ENCODE data around the gene SHISAL2A. TPM values are rescaled to one million over a fixed set of nuclear protein-coding genes. Genes with fewer than 3 reads are reported as not detected.

Gene SHISAL2A
- total RNA-seq, 4 donors from 2014 or later: not detected

DNA sequence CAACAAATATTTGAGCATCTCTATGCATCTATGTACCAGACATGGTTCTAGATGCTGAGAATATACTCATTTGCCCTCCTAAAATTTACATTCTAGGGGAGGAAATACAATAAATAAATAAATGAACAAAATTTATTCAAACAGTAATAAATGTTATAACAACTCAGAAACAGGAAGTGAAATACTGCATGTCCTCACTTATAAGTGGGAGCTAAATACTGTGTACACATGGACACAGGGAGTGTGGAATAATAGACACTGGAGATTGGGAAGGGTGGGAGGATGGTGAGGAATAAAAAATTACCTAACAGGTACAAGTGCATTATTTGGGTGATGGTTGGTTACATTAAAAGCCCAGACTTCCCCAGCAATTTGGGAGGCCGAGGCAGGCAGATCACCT lies 60.9 kb downstream of the SHISAL2A start:
- 96% methylated on average over 1 of the region's 1 CpG for WGBS, 2 donors
- TF ChIP-seq POLR2A (IDR thresholded peaks at IDR 0.05): no peak
- TF ChIP-seq, protein P1, sequence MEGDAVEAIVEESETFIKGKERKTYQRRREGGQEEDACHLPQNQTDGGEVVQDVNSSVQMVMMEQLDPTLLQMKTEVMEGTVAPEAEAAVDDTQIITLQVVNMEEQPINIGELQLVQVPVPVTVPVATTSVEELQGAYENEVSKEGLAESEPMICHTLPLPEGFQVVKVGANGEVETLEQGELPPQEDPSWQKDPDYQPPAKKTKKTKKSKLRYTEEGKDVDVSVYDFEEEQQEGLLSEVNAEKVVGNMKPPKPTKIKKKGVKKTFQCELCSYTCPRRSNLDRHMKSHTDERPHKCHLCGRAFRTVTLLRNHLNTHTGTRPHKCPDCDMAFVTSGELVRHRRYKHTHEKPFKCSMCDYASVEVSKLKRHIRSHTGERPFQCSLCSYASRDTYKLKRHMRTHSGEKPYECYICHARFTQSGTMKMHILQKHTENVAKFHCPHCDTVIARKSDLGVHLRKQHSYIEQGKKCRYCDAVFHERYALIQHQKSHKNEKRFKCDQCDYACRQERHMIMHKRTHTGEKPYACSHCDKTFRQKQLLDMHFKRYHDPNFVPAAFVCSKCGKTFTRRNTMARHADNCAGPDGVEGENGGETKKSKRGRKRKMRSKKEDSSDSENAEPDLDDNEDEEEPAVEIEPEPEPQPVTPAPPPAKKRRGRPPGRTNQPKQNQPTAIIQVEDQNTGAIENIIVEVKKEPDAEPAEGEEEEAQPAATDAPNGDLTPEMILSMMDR (IDR thresholded peaks at IDR 0.05): no peak
- H3K4me3 ChIP-seq (ENCODE audit: low read depth, poor library complexity, severe bottlenecking): no peak overlapping the region
- intact Hi-C loops (cut with DNase I; ENCODE audit: low total_unique reads): no loop called here
- DNase-seq (ENCODE audit: low spot score in 2 of 2): no peak

DNA sequence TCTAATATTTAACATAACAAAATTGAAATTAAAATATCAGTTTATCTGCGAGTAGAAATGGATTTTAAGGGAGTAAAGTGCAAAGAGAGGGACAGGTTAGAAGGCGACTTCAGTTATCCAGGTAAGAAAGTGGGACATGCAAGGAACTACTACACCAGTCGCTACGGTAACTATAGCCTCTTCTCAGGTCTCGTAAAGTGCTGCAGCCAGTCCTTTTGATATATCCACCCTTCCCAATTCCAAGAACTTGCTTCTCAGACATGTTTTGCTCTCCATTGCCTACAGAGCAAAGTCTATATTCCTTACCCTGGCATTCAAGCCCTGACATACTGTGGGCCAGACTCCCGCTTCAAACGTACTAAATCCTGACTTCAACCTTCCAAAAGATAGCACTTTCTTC lies 62.7 kb downstream of the SHISAL2A start:
- no peak for TF ChIP-seq POLR2A (IDR thresholded peaks at IDR 0.05)
- 92 to 94% methylated on average over 7 of the region's 7 CpGs for WGBS, 2 donors
- intact Hi-C loops (cut with DNase I; ENCODE audit: low total_unique reads): no loop called here
- DNase-seq (ENCODE audit: low spot score in 2 of 2): no peak
- no peak overlapping the region for H3K4me3 ChIP-seq (ENCODE audit: low read depth, poor library complexity, severe bottlenecking)

GRCh38 chr1:52697795-52698674 lies 65.1 kb downstream of the SHISAL2A start, which contains the start of gene COA7:
Gene COA7, minus strand, starts transcription at chr1:52698347. Its CDS starts 21 bp downstream, at chr1:52698326.
- peak within 1 kb of the TSS; percentile 83 for H3K4me3 ChIP-seq (ENCODE audit: low read depth, poor library complexity, severe bottlenecking)
- peak; percentile 70 to 97 for DNase-seq (ENCODE audit: low spot score in 2 of 2)
- intact Hi-C loops (cut with DNase I; ENCODE audit: low total_unique reads): no loop called here
- TF ChIP-seq, protein P1 (IDR thresholded peaks at IDR 0.05): no peak
- no peak for TF ChIP-seq POLR2A (IDR thresholded peaks at IDR 0.05)
- 2 to 4% methylated on average over 38 to 51 of the region's 68 CpGs for WGBS, 2 donors

- DNase-seq (ENCODE audit: low spot score in 2 of 2): peak; percentile 89 to 98
- TF ChIP-seq, protein P1 (IDR thresholded peaks at IDR 0.05): no peak
- no peak for TF ChIP-seq POLR2A (IDR thresholded peaks at IDR 0.05)
- peak overlapping the region; percentile 25 for H3K4me3 ChIP-seq (ENCODE audit: low read depth, poor library complexity, severe bottlenecking)
- intact Hi-C loops (cut with DNase I; ENCODE audit: low total_unique reads): no loop called here
- 10 to 11% methylated on average over 29 to 35 of the region's 35 CpGs for WGBS, 2 donors
These were observed 70.2 kb downstream of the SHISAL2A start for GRCh38 chr1:52702886-52703787.

- H3K4me3 ChIP-seq (ENCODE audit: low read depth, poor library complexity, severe bottlenecking): no peak overlapping the region
- WGBS, 2 donors: 72 to 76% methylated on average over 5 to 6 of the region's 6 CpGs
- TF ChIP-seq, protein P1 (IDR thresholded peaks at IDR 0.05): no peak
- no peak for TF ChIP-seq POLR2A (IDR thresholded peaks at IDR 0.05)
- intact Hi-C loops (cut with DNase I; ENCODE audit: low total_unique reads): no loop called here
- peak in 1 of 2 donors; percentile 65 for DNase-seq (ENCODE audit: low spot score in 2 of 2)
These were observed 73.2 kb downstream of the SHISAL2A start for GRCh38 chr1:52706136-52706670.

Other genes with a start within 250 kb of the SHISAL2A start
- gene ORC1, start 228.7 kb upstream of the SHISAL2A start, total RNA-seq: 1 to 10 TPM in 1 of 4 donors, under 1 TPM in 3; 0.29 to 1.3 (median 0.72) TPM
- gene PRPF38A, start 228.6 kb upstream of the SHISAL2A start, total RNA-seq: 10 to 100 TPM in 2 of 4 donors, 1 to 10 TPM in 2; 9.1 to 12.5 (median 10.2) TPM
- gene TUT4, start 80.1 kb upstream of the SHISAL2A start, total RNA-seq: 10 to 100 TPM; 36.8 to 94.0 (median 52.0) TPM
- gene GPX7, start 30.8 kb upstream of the SHISAL2A start, total RNA-seq: 1 to 10 TPM; 4.8 to 9.1 (median 9.0) TPM
- 10 to 100 TPM in 2 of 4 donors, 1 to 10 TPM in 2; 7.2 to 17.5 (median 8.9) TPM for gene COA7, start 65.2 kb downstream of the SHISAL2A start, total RNA-seq
- 10 to 100 TPM; 24.1 to 29.9 (median 25.2) TPM for gene ZYG11B, start 93.3 kb downstream of the SHISAL2A start, total RNA-seq
- under 1 TPM; 0.03 to 0.25 (median 0.12) TPM for gene ZYG11A, start 209.6 kb downstream of the SHISAL2A start, total RNA-seq

Data from lower leg skin (tissue), 4 donors.